CD14-positive monocyte (primary cell): ENCODE measurements around the gene SNRPD1. TPM values are rescaled to one million over a fixed set of nuclear protein-coding genes. Genes with fewer than 3 reads are reported as not detected.

Experiments used
- DNase-seq, 3 donors: peaks; one replicate each; pipeline ENCODE4 v3.0.0-alpha.2; 2011 to 2022
- H2AFZ ChIP-seq: 2 replicates; pipeline ENCODE4 v1.6.0; 2012; ENCODE audit warnings: mild to moderate bottlenecking, low read depth, low read length, inconsistent platforms; ENCODE audit not compliant: insufficient read depth, poor library complexity, severe bottlenecking
- H3K27ac ChIP-seq, 2 donors: 1 replicate in 1 of 2; 2 replicates in 1 of 2; pipeline ENCODE4 v1.5.1; 2012 to 2013; ENCODE audit warnings: low read length in 2 of 2, control low read depth in 1 of 2, inconsistent platforms in 1 of 2, low read depth in 1 of 2, mild to moderate bottlenecking in 1 of 2
- H3K27me3 ChIP-seq, 2 donors: one replicate each; pipeline versions ENCODE4 v1.6.0 to v1.6.1; 2011 to 2013; ENCODE audit warnings: low read length in 2 of 2; ENCODE audit not compliant: control insufficient read depth in 2 of 2, insufficient read depth in 2 of 2
- H3K36me3 ChIP-seq, 2 donors: replicated peaks in 1 of 2; 1 replicate in 1 of 2; 2 replicates in 1 of 2; pipeline versions ENCODE4 v1.5.1 to v1.6.1; 2012 to 2013; ENCODE audit warnings: low read length in 2 of 2, control low read depth in 1 of 2, inconsistent platforms in 1 of 2, mild to moderate bottlenecking in 1 of 2; ENCODE audit not compliant: insufficient read depth in 2 of 2, control insufficient read depth in 1 of 2
- H3K4me1 ChIP-seq, 2 donors: 1 replicate in 1 of 2; 2 replicates in 1 of 2; pipeline versions ENCODE4 v1.5.1 to v1.6.1; 2012 to 2013; ENCODE audit warnings: low read length in 2 of 2, control low read depth in 1 of 2, inconsistent platforms in 1 of 2, mild to moderate bottlenecking in 1 of 2, moderate library complexity in 1 of 2; ENCODE audit not compliant: insufficient read depth in 2 of 2, control insufficient read depth in 1 of 2
- H3K4me2 ChIP-seq: replicated peaks from 2 replicates; pipeline ENCODE3; 2012; ENCODE audit warnings: low read length, moderate library complexity, mild to moderate bottlenecking; ENCODE audit not compliant: poor library complexity, severe bottlenecking; ENCODE audit errors: extremely low read depth
- H3K4me3 ChIP-seq, 3 experiments: fragments of 200-600 bp in 1 of 3; sonication (generic) in 1 of 3; replicated peaks in 1 of 3; 1 replicate in 2 of 3; 2 replicates in 1 of 3; pipeline ENCODE4 v1.5.1; 2011 to 2013; ENCODE audit warnings: low read length in 3 of 3, mild to moderate bottlenecking in 3 of 3, control low read depth in 2 of 3, low read depth in 2 of 3, inconsistent platforms in 1 of 3, moderate library complexity in 1 of 3
- H3K79me2 ChIP-seq: 2 replicates; pipeline ENCODE4 v1.6.0; 2012; ENCODE audit warnings: mild to moderate bottlenecking, control low read depth, inconsistent platforms, low read length, moderate library complexity; ENCODE audit not compliant: insufficient read depth
- H3K9ac ChIP-seq: 2 replicates; pipeline ENCODE4 v1.6.0; 2017; ENCODE audit warnings: low read length, mild to moderate bottlenecking; ENCODE audit not compliant: insufficient read depth, poor library complexity, severe bottlenecking
- H3K9me3 ChIP-seq, 2 donors: replicated peaks in 1 of 2; 1 replicate in 1 of 2; 2 replicates in 1 of 2; pipeline versions ENCODE4 v1.5.1 to v1.6.1; 2012 to 2013; ENCODE audit warnings: low read length in 2 of 2, control low read depth in 1 of 2; ENCODE audit not compliant: control insufficient read depth in 1 of 2, insufficient read depth in 1 of 2
- H4K20me1 ChIP-seq: 2 replicates; pipeline ENCODE4 v1.6.0; 2012; ENCODE audit warnings: mild to moderate bottlenecking, low read length, control low read depth, moderate library complexity; ENCODE audit not compliant: insufficient read depth
- H3K27ac Mint-ChIP-seq, 7 donors: one replicate each; pipeline ENCODE4 v1.8.0; 2020; ENCODE audit warnings: mild to moderate bottlenecking in 7 of 7, mixed read lengths in 7 of 7, moderate library complexity in 6 of 7, inconsistent platforms in 2 of 7
- H3K27me3 Mint-ChIP-seq, 3 donors: one replicate each; pipeline ENCODE4 v1.8.0; 2021 to 2022; ENCODE audit warnings: low read depth in 3 of 3, mild to moderate bottlenecking in 3 of 3, mixed read lengths in 3 of 3, moderate library complexity in 3 of 3, inconsistent platforms in 1 of 3
- H3K36me3 Mint-ChIP-seq, 2 donors: one replicate each; pipeline ENCODE4 v1.8.0; 2020; ENCODE audit warnings: mixed read lengths in 2 of 2, inconsistent platforms in 1 of 2, mild to moderate bottlenecking in 1 of 2
- H3K4me1 Mint-ChIP-seq: one replicate; pipeline ENCODE4 v1.8.0; 2020; ENCODE audit warnings: mild to moderate bottlenecking, mixed read lengths
- H3K4me3 Mint-ChIP-seq, 2 donors: one replicate each; pipeline ENCODE4 v1.8.0; 2020; ENCODE audit warnings: mild to moderate bottlenecking in 2 of 2, mixed read lengths in 2 of 2, moderate library complexity in 1 of 2
- H3K9me3 Mint-ChIP-seq, 7 donors: one replicate each; pipeline ENCODE4 v1.8.0; 2020 to 2022; ENCODE audit warnings: mixed read lengths in 7 of 7, mild to moderate bottlenecking in 6 of 7, moderate library complexity in 6 of 7, inconsistent platforms in 2 of 7
- CTCF ChIP-seq: fragments of 200-600 bp; IDR thresholded peaks from one replicate; pipeline ENCODE4 v1.8.0; 2022; ENCODE audit warnings: antibody characterized with exemption, mild to moderate bottlenecking
- WGBS: methylation state at CpG from one replicate; pipeline ENCODE4 v1.1.5; 2013; ENCODE audit warnings: missing lambda C conversion rate; ENCODE audit not compliant: insufficient coverage; 5-methylcytosine and 5-hydroxymethylcytosine counted together
- intact Hi-C, 2 donors: fragments of 100-400 bp; cut with micrococcal nuclease; formaldehyde crosslinking; loops; one replicate each; pipeline versions ENCODE4 v1.15.0 to v1.15.1; 2023
- polyA plus RNA-seq, 3 donors: library from polyadenylated mRNA; depleted of rRNA in 1 of 3; unstranded in 2 of 3; stranded (reverse) in 1 of 3; fragments of 300-500 nt in 2 of 3; fragments of >200 nt in 1 of 3; fragmentation: Illumina TruSeq in 2 of 3; gene quantifications; 1 replicate in 2 of 3; 2 replicates in 1 of 3; pipeline ENCODE4 v1.2.3, GENCODE V29; 2012 to 2021

SNRPD1 gene
- polyA plus RNA-seq, 3 donors: 13.0 to 56.7 (median 50.9) TPM

GRCh38 chr18:21653361-21653760, 41.2 kb downstream of the SNRPD1 start:
- Mint-ChIP-seq H3K27ac (peak overlapping the region in 2 of 7 donors; percentile 6 to 52), H3K9me3 (peaks cover 0 to 2% (median 0%) of the 10 kb centered on the region in 7 donors), H3K4me3 (no peak overlapping the region), H3K36me3 (peaks cover 46 to 78% of the 10 kb centered on the region in 2 donors), H3K27me3 (no peaks in the 10 kb centered on the region), H3K4me1 (no peaks in the 10 kb centered on the region)
- Histone ChIP-seq H3K4me2 (no peak overlapping the region), H3K27ac (no peak overlapping the region), H3K36me3 (peaks cover 31 to 88% of the 10 kb centered on the region in 2 donors), H4K20me1 (no peaks in the 10 kb centered on the region), H3K4me3 (no peak overlapping the region), H3K27me3 (no peaks in the 10 kb centered on the region), H2AFZ (no peak overlapping the region), H3K9ac (no peak overlapping the region), H3K4me1 (no peaks in the 10 kb centered on the region), H3K79me2 (no peaks in the 10 kb centered on the region), H3K9me3 (no peaks in the 10 kb centered on the region)
- 100% methylated on average over 1 of the region's 3 CpGs for WGBS
- intact Hi-C loops: loop anchor here in 1 of 2 donors (10.0 kb wide), 1 partner anchor 71 kb away; no protein-coding TSS in a partner anchor
- TF ChIP-seq CTCF: no peak
- no peak for DNase-seq

GRCh38 chr18:21656402-21656801, 44.3 kb downstream of the SNRPD1 start:
- Histone ChIP-seq H3K9me3 (no peaks in the 10 kb centered on the region), H3K79me2 (no peaks in the 10 kb centered on the region), H3K4me1 (no peaks in the 10 kb centered on the region), H4K20me1 (no peaks in the 10 kb centered on the region), H3K36me3 (peaks cover 25 to 90% of the 10 kb centered on the region in 2 donors), H3K9ac (no peak overlapping the region), H3K4me2 (no peak overlapping the region), H2AFZ (no peak overlapping the region), H3K27me3 (no peaks in the 10 kb centered on the region), H3K27ac (no peak overlapping the region), H3K4me3 (no peak overlapping the region)
- peaks cover 60 to 77% of the 10 kb centered on the region in 2 donors for H3K36me3 Mint-ChIP-seq
- H3K4me1 Mint-ChIP-seq: no peaks in the 10 kb centered on the region
- DNase-seq: no peak
- intact Hi-C loops: loop anchor here in 1 of 2 donors (10.0 kb wide), 1 partner anchor 68 kb away; no protein-coding TSS in a partner anchor
- H3K9me3 Mint-ChIP-seq: peaks cover 0 to 2% (median 0%) of the 10 kb centered on the region in 7 donors
- peak overlapping the region in 1 of 7 donors; percentile 61 for H3K27ac Mint-ChIP-seq
- H3K27me3 Mint-ChIP-seq: no peaks in the 10 kb centered on the region
- no peak overlapping the region for H3K4me3 Mint-ChIP-seq
- no peak for TF ChIP-seq CTCF
